ENCODE data around the gene APOL2. TPM values are rescaled to one million over a fixed set of nuclear protein-coding genes. Genes with fewer than 3 reads are reported as not detected.
"Not testable (repeated sequence)": the region's sequence is repeated elsewhere in the genome, so short reads cannot be mapped to it uniquely, and the experiment has no call there.

Gene APOL2
- total and polyA plus RNA-seq, 2 donors, result 25.3 to 56.1 TPM

DNA sequence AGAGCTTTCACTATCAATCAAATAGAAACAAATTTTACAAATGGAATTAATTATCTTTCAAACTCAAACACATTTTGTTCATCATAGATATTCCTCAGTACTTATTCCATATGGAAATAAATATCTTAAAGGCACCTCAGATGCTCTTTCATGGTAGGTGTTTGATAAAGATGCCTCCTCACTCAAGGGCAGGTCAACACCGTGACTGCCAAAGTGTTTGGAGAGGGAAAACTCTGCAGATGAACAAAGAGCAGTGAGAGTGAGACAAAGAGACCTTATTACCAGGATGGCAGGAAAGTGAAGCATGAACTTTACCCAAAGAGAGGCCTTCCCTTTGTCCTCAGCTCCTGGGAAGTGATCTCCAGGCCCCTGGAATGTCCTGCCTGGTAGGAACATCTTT, 11.0 kb downstream of the APOL2 start:
- H3K36me3 ChIP-seq (ENCODE audit: control insufficient read depth in 2 of 2, insufficient read depth in 2 of 2, low read length in 1 of 2), result peaks cover 43 to 52% of the 10 kb centered on the region in 2 donors
- DNase-seq (ENCODE audit: low read depth in 6 of 9, low spot score in 9 of 9); H3K9me3 ChIP-seq (ENCODE audit: control insufficient read depth in 2 of 2, insufficient read depth in 1 of 2, low read length in 1 of 2); H3K27ac ChIP-seq (ENCODE audit: low read depth in 1 of 2, low read length in 1 of 2); H3K4me1 ChIP-seq (ENCODE audit: control insufficient read depth in 2 of 2, insufficient read depth in 2 of 2, low read length in 2 of 2); H3K4me3 ChIP-seq (ENCODE audit: low read length in 2 of 2); H3K27me3 ChIP-seq (ENCODE audit: control insufficient read depth in 2 of 2, insufficient read depth in 1 of 2, low read length in 1 of 2): not testable (repeated sequence)
- WGBS, result 100% methylated on average over 1 of the region's 1 CpG

GRCh38 chr22:36227806-36228205, 11.5 kb downstream of the APOL2 start:
- Histone ChIP-seq H3K36me3 (ENCODE audit: control insufficient read depth in 2 of 2, insufficient read depth in 2 of 2, low read length in 1 of 2) (peaks cover 37 to 50% of the 10 kb centered on the region in 2 donors), H3K27ac (ENCODE audit: low read depth in 1 of 2, low read length in 1 of 2) (no peak overlapping the region), H3K9me3 (ENCODE audit: control insufficient read depth in 2 of 2, insufficient read depth in 1 of 2, low read length in 1 of 2) (no peaks in the 10 kb centered on the region), H3K4me1 (ENCODE audit: control insufficient read depth in 2 of 2, insufficient read depth in 2 of 2, low read length in 2 of 2) (no peaks in the 10 kb centered on the region), H3K4me3 (ENCODE audit: low read length in 2 of 2) (no peak overlapping the region), H3K27me3 (ENCODE audit: control insufficient read depth in 2 of 2, insufficient read depth in 1 of 2, low read length in 1 of 2) (no peaks in the 10 kb centered on the region)
- no peak for DNase-seq (ENCODE audit: low read depth in 6 of 9, low spot score in 9 of 9)
- 98% methylated on average over 8 of the region's 8 CpGs for WGBS

GRCh38 chr22:36227396-36227795, 11.9 kb downstream of the APOL2 start:
- H3K4me1 ChIP-seq (ENCODE audit: control insufficient read depth in 2 of 2, insufficient read depth in 2 of 2, low read length in 2 of 2), result peaks cover under 1% of the 10 kb centered on the region in 2 donors
- DNase-seq (ENCODE audit: low read depth in 6 of 9, low spot score in 9 of 9), result no peak
- 95% methylated on average over 9 of the region's 9 CpGs for WGBS
- no peaks in the 10 kb centered on the region for H3K27me3 ChIP-seq (ENCODE audit: control insufficient read depth in 2 of 2, insufficient read depth in 1 of 2, low read length in 1 of 2)
- H3K36me3 ChIP-seq (ENCODE audit: control insufficient read depth in 2 of 2, insufficient read depth in 2 of 2, low read length in 1 of 2), result peaks cover 33 to 46% of the 10 kb centered on the region in 2 donors
- H3K4me3 ChIP-seq (ENCODE audit: low read length in 2 of 2), result no peak overlapping the region
- no peak overlapping the region for H3K27ac ChIP-seq (ENCODE audit: low read depth in 1 of 2, low read length in 1 of 2)
- no peaks in the 10 kb centered on the region for H3K9me3 ChIP-seq (ENCODE audit: control insufficient read depth in 2 of 2, insufficient read depth in 1 of 2, low read length in 1 of 2)

GRCh38 chr22:36226189-36226588, 13.1 kb downstream of the APOL2 start:
- H3K36me3 ChIP-seq (ENCODE audit: control insufficient read depth in 2 of 2, insufficient read depth in 2 of 2, low read length in 1 of 2), result peaks cover 22 to 34% of the 10 kb centered on the region in 2 donors
- no peaks in the 10 kb centered on the region for H3K9me3 ChIP-seq (ENCODE audit: control insufficient read depth in 2 of 2, insufficient read depth in 1 of 2, low read length in 1 of 2)
- peaks cover 5 to 7% of the 10 kb centered on the region in 2 donors for H3K4me1 ChIP-seq (ENCODE audit: control insufficient read depth in 2 of 2, insufficient read depth in 2 of 2, low read length in 2 of 2)
- H3K4me3 ChIP-seq (ENCODE audit: low read length in 2 of 2), result no peak overlapping the region
- H3K27me3 ChIP-seq (ENCODE audit: control insufficient read depth in 2 of 2, insufficient read depth in 1 of 2, low read length in 1 of 2), result no peaks in the 10 kb centered on the region
- 88% methylated on average over 5 of the region's 5 CpGs for WGBS
- H3K27ac ChIP-seq (ENCODE audit: low read depth in 1 of 2, low read length in 1 of 2), result no peak overlapping the region
- DNase-seq (ENCODE audit: low read depth in 6 of 9, low spot score in 9 of 9), result no peak

- H3K4me3 ChIP-seq (ENCODE audit: low read length in 2 of 2), result no peak overlapping the region
- peaks cover 5 to 7% of the 10 kb centered on the region in 2 donors for H3K4me1 ChIP-seq (ENCODE audit: control insufficient read depth in 2 of 2, insufficient read depth in 2 of 2, low read length in 2 of 2)
- H3K9me3 ChIP-seq (ENCODE audit: control insufficient read depth in 2 of 2, insufficient read depth in 1 of 2, low read length in 1 of 2), result no peaks in the 10 kb centered on the region
- 91% methylated on average over 9 of the region's 9 CpGs for WGBS
- no peaks in the 10 kb centered on the region for H3K27me3 ChIP-seq (ENCODE audit: control insufficient read depth in 2 of 2, insufficient read depth in 1 of 2, low read length in 1 of 2)
- DNase-seq (ENCODE audit: low read depth in 6 of 9, low spot score in 9 of 9), result no peak
- H3K36me3 ChIP-seq (ENCODE audit: control insufficient read depth in 2 of 2, insufficient read depth in 2 of 2, low read length in 1 of 2), result peaks cover 18 to 26% of the 10 kb centered on the region in 2 donors
- H3K27ac ChIP-seq (ENCODE audit: low read depth in 1 of 2, low read length in 1 of 2), result no peak overlapping the region
Measured at GRCh38 chr22:36225333-36225922, 13.9 kb downstream of the APOL2 start.

DNA sequence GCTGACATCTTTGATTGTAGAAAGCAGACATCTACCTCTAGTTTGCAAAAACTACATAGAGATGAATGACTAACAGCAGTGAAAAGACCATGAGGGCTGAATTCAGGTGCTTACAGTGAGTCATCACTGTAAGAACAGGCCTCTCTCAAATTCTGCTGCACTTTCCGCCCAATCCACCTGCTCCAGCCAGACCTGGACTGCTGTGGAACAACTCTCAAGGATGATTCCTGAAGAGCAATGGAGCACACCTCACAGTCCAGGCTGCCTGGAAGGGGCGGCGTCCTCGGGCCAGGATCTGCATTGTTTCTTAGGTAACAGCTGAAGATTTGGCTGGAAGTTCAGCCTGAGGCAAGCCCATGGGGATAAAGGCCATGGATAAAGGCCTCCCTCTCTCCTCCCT, 15.1 kb downstream of the APOL2 start:
- H3K4me3 ChIP-seq (ENCODE audit: low read length in 2 of 2), result no peak overlapping the region
- no peak overlapping the region for H3K27ac ChIP-seq (ENCODE audit: low read depth in 1 of 2, low read length in 1 of 2)
- DNase-seq (ENCODE audit: low read depth in 6 of 9, low spot score in 9 of 9), result no peak
- WGBS, result 99% methylated on average over 4 of the region's 4 CpGs
- H3K36me3 ChIP-seq (ENCODE audit: control insufficient read depth in 2 of 2, insufficient read depth in 2 of 2, low read length in 1 of 2), result peaks cover 17 to 23% of the 10 kb centered on the region in 2 donors
- peaks cover 5 to 7% of the 10 kb centered on the region in 2 donors for H3K4me1 ChIP-seq (ENCODE audit: control insufficient read depth in 2 of 2, insufficient read depth in 2 of 2, low read length in 2 of 2)
- no peaks in the 10 kb centered on the region for H3K9me3 ChIP-seq (ENCODE audit: control insufficient read depth in 2 of 2, insufficient read depth in 1 of 2, low read length in 1 of 2)
- H3K27me3 ChIP-seq (ENCODE audit: control insufficient read depth in 2 of 2, insufficient read depth in 1 of 2, low read length in 1 of 2), result no peaks in the 10 kb centered on the region

DNA sequence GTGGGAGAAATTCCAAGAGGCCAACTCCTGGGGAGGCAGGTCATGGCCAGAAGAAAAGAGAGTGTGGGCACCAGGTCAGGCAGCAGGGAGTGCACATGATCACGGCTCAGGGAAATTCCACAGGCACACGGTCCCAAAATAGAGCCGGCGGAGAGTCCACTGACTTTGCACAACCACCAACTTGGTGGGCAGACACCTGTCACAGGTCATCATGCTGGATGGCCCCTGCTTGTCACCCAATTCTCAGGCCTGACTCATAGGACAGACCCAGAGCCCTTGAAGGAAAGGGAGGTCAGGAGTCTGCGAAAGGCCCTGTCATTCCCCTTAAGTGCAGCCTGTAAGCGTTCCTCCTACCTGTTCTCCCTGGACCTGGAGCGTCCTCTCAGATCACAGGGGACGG, 15.8 kb downstream of the APOL2 start:
- Histone ChIP-seq H3K27me3 (ENCODE audit: control insufficient read depth in 2 of 2, insufficient read depth in 1 of 2, low read length in 1 of 2) (no peaks in the 10 kb centered on the region), H3K4me3 (ENCODE audit: low read length in 2 of 2) (no peak overlapping the region), H3K4me1 (ENCODE audit: control insufficient read depth in 2 of 2, insufficient read depth in 2 of 2, low read length in 2 of 2) (peaks cover 5 to 7% of the 10 kb centered on the region in 2 donors), H3K9me3 (ENCODE audit: control insufficient read depth in 2 of 2, insufficient read depth in 1 of 2, low read length in 1 of 2) (no peaks in the 10 kb centered on the region), H3K27ac (ENCODE audit: low read depth in 1 of 2, low read length in 1 of 2) (no peak overlapping the region), H3K36me3 (ENCODE audit: control insufficient read depth in 2 of 2, insufficient read depth in 2 of 2, low read length in 1 of 2) (peaks cover 12 to 17% of the 10 kb centered on the region in 2 donors)
- WGBS, result 97% methylated on average over 8 of the region's 8 CpGs
- no peak for DNase-seq (ENCODE audit: low read depth in 6 of 9, low spot score in 9 of 9)

DNA sequence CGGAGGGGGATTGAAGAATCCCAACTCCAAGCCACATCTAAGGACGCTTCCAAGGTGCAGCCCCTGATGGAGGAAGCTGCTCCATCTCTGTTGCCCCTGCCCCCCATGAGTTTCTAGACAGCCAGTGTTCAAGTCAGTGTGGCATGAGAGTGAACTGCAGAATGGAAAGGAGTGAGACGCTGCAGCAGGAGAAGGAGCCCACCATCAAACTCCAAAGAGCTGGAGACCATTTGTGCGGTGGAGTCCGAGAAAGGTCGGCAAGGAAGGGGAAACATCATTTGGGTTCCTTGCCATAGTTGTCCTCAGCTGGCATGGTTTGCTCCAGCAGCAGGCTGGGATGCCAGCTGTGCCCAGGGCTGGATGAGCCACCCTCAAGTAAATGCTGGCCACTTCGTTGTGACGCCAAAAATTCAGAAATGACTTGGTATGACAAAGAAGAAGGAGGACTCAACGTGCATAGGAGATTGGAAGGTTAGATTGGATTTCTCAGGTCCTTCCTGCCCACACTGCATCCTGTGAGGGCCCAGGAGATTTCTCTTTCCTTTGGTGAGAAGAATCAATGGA, 16.4 kb downstream of the APOL2 start:
- peaks cover 5 to 7% of the 10 kb centered on the region in 2 donors for H3K4me1 ChIP-seq (ENCODE audit: control insufficient read depth in 2 of 2, insufficient read depth in 2 of 2, low read length in 2 of 2)
- no peaks in the 10 kb centered on the region for H3K9me3 ChIP-seq (ENCODE audit: control insufficient read depth in 2 of 2, insufficient read depth in 1 of 2, low read length in 1 of 2)
- no peak overlapping the region for H3K4me3 ChIP-seq (ENCODE audit: low read length in 2 of 2)
- DNase-seq (ENCODE audit: low read depth in 6 of 9, low spot score in 9 of 9), result no peak
- WGBS, result 96% methylated on average over 9 of the region's 9 CpGs
- H3K27me3 ChIP-seq (ENCODE audit: control insufficient read depth in 2 of 2, insufficient read depth in 1 of 2, low read length in 1 of 2), result no peaks in the 10 kb centered on the region
- no peak overlapping the region for H3K27ac ChIP-seq (ENCODE audit: low read depth in 1 of 2, low read length in 1 of 2)
- peaks cover 11 to 13% of the 10 kb centered on the region in 2 donors for H3K36me3 ChIP-seq (ENCODE audit: control insufficient read depth in 2 of 2, insufficient read depth in 2 of 2, low read length in 1 of 2)

GRCh38 chr22:36221799-36222751, 17.3 kb downstream of the APOL2 start:
- DNase-seq (ENCODE audit: low read depth in 6 of 9, low spot score in 9 of 9), result peak in 7 of 9 donors; percentile 29 to 66 (median 44)
- WGBS, result 15% methylated on average over 7 of the region's 7 CpGs
- H3K27ac ChIP-seq (ENCODE audit: low read depth in 1 of 2, low read length in 1 of 2), result no peak overlapping the region
- no peak overlapping the region for H3K4me3 ChIP-seq (ENCODE audit: low read length in 2 of 2)
- peaks cover 5 to 7% of the 10 kb centered on the region in 2 donors for H3K4me1 ChIP-seq (ENCODE audit: control insufficient read depth in 2 of 2, insufficient read depth in 2 of 2, low read length in 2 of 2)
- no peaks in the 10 kb centered on the region for H3K9me3 ChIP-seq (ENCODE audit: control insufficient read depth in 2 of 2, insufficient read depth in 1 of 2, low read length in 1 of 2)
- peaks cover 3 to 4% of the 10 kb centered on the region in 2 donors for H3K36me3 ChIP-seq (ENCODE audit: control insufficient read depth in 2 of 2, insufficient read depth in 2 of 2, low read length in 1 of 2)
- H3K27me3 ChIP-seq (ENCODE audit: control insufficient read depth in 2 of 2, insufficient read depth in 1 of 2, low read length in 1 of 2), result no peaks in the 10 kb centered on the region
